RWPE2 (cell line): ENCODE data around the gene C1orf174.

ENCODE experiments used
- ATAC-seq: fragments of 200-7000 bp; cut with Tn5 transposase; 3 replicates; pipeline ENCODE4 v1.9.1; 2021; ENCODE audit warnings: low read depth
- DNase-seq: peaks from one replicate; pipeline ENCODE4 v3.0.0-alpha.2; 2020; ENCODE audit warnings: low spot score
- H3K27ac ChIP-seq: fragments of 450-650 bp; 2 replicates; pipeline ENCODE4 v1.5.1; 2017; ENCODE audit warnings: mild to moderate bottlenecking; ENCODE audit not compliant: poor library complexity, severe bottlenecking
- H3K27me3 ChIP-seq: fragments of 250-450 bp; sonication (Bioruptor Pico); 2 replicates; pipeline ENCODE4 v1.5.1; 2021; ENCODE audit warnings: mild to moderate bottlenecking, moderate library complexity; ENCODE audit not compliant: insufficient read depth, poor library complexity, severe bottlenecking
- H3K36me3 ChIP-seq: fragments of 250-450 bp; sonication (Bioruptor Pico); 2 replicates; pipeline ENCODE4 v1.5.1; 2020; ENCODE audit warnings: low read depth, mild to moderate bottlenecking, moderate library complexity
- H3K4me1 ChIP-seq: fragments of 250-450 bp; sonication (Bioruptor Pico); 2 replicates; pipeline ENCODE4 v1.5.1; 2021; ENCODE audit warnings: mild to moderate bottlenecking, moderate library complexity; ENCODE audit not compliant: insufficient read depth, poor library complexity, severe bottlenecking
- H3K4me3 ChIP-seq: fragments of 250-450 bp; sonication (Bioruptor Pico); 2 replicates; pipeline ENCODE4 v1.5.1; 2021; ENCODE audit warnings: mild to moderate bottlenecking, moderate library complexity; ENCODE audit not compliant: severe bottlenecking
- H3K9me3 ChIP-seq: fragments of 250-450 bp; sonication (Bioruptor Pico); 2 replicates; pipeline ENCODE4 v1.5.1; 2021; ENCODE audit warnings: mild to moderate bottlenecking, moderate library complexity; ENCODE audit not compliant: severe bottlenecking
- TF ChIP-seq, protein P1 (sequence below): fragments of 450-650 bp; IDR thresholded peaks from one replicate; pipeline ENCODE4 v1.5.1; 2017; ENCODE audit warnings: mild to moderate bottlenecking, moderate library complexity; ENCODE audit not compliant: poor library complexity, severe bottlenecking

The C1orf174 gene

DNA sequence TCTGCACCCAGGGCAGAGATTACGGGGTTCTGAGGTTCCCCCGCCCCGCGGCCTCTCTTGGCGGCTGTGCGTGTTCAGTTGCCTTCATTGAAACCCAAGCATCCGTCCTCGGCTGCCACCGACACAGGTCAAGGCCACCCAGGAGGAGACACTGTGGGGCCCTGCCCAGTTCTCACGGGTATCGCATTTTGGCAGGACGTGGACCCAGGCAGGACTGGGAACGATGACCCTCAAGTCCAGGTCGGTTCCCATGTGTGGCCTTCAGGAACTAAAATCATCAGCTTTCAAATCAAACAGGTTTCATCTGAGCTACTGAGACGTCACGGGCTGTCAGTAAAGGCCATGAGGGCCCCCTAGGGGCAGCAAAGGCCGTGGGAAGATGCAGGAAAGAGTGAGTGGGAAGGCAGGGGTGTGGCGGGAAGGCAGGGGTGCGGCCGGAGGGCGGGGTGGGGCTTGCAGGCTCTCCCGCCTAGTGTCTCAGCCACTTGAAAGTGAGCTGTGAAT is 7.0 kb upstream of the C1orf174 start:
- TF ChIP-seq, protein P1, sequence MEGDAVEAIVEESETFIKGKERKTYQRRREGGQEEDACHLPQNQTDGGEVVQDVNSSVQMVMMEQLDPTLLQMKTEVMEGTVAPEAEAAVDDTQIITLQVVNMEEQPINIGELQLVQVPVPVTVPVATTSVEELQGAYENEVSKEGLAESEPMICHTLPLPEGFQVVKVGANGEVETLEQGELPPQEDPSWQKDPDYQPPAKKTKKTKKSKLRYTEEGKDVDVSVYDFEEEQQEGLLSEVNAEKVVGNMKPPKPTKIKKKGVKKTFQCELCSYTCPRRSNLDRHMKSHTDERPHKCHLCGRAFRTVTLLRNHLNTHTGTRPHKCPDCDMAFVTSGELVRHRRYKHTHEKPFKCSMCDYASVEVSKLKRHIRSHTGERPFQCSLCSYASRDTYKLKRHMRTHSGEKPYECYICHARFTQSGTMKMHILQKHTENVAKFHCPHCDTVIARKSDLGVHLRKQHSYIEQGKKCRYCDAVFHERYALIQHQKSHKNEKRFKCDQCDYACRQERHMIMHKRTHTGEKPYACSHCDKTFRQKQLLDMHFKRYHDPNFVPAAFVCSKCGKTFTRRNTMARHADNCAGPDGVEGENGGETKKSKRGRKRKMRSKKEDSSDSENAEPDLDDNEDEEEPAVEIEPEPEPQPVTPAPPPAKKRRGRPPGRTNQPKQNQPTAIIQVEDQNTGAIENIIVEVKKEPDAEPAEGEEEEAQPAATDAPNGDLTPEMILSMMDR = no peak
- no peaks in the 10 kb centered on the region for H3K27me3 ChIP-seq
- H3K27ac ChIP-seq = no peak overlapping the region
- ATAC-seq = no peak
- DNase-seq = peak; percentile 39
- no peaks in the 10 kb centered on the region for H3K9me3 ChIP-seq
- H3K36me3 ChIP-seq = no peaks in the 10 kb centered on the region
- H3K4me1 ChIP-seq = no peaks in the 10 kb centered on the region
- no peak overlapping the region for H3K4me3 ChIP-seq

GRCh38 chr1:3906672-3907020 is 6.6 kb upstream of the C1orf174 start:
- no peak overlapping the region for H3K27ac ChIP-seq
- no peak for ATAC-seq
- no peak overlapping the region for H3K4me3 ChIP-seq
- H3K27me3 ChIP-seq = no peaks in the 10 kb centered on the region
- no peaks in the 10 kb centered on the region for H3K9me3 ChIP-seq
- TF ChIP-seq, protein P1 = no peak
- no peaks in the 10 kb centered on the region for H3K36me3 ChIP-seq
- no peaks in the 10 kb centered on the region for H3K4me1 ChIP-seq
- DNase-seq = peak; percentile 51

- no peaks in the 10 kb centered on the region for H3K4me1 ChIP-seq
- H3K27me3 ChIP-seq = no peaks in the 10 kb centered on the region
- H3K4me3 ChIP-seq = no peak overlapping the region
- H3K27ac ChIP-seq = no peak overlapping the region
- no peak for ATAC-seq
- H3K36me3 ChIP-seq = no peaks in the 10 kb centered on the region
- H3K9me3 ChIP-seq = no peaks in the 10 kb centered on the region
- TF ChIP-seq, protein P1 = no peak
- DNase-seq = peak; percentile 38
Measured at GRCh38 chr1:3905953-3906671, 6.0 kb upstream of the C1orf174 start.

DNA sequence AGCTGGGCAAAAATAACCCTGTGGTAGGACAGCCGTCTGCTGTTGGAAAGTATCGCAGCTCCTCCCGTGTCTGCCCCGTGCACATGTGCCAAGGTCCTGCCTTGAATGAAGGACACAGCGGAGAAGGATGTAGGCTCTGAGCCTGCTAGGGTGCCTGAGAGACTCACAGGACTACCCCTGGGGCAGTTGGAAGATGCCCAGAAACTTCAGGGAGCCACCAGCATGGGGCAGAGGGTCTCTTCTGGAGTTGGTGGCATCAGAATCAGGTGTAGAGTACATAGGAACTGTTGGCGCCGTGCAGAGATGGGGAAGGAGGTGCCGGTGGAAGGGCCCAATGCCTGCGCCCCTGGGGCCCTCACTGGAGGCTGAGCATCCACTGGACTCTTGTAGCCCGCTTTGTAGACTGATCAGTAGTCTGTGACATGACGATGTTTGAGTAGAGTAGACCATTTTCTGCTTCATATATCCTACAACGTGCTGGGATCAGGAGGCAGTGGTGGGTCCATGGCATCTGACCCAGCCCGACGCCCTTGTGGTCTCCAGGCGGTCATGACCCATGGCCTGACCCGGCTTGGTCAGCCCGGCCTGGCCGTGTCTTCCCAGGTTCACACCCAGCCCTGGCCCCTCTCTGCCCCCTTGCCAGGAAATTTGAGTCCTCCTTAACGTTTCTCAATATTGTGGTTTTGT is 5.3 kb upstream of the C1orf174 start:
- no peaks in the 10 kb centered on the region for H3K36me3 ChIP-seq
- no peak overlapping the region for H3K4me3 ChIP-seq
- H3K27ac ChIP-seq = no peak overlapping the region
- peak; percentile 40 for DNase-seq
- H3K27me3 ChIP-seq = no peaks in the 10 kb centered on the region
- TF ChIP-seq, protein P1 = no peak
- H3K9me3 ChIP-seq = no peaks in the 10 kb centered on the region
- no peak for ATAC-seq
- H3K4me1 ChIP-seq = no peaks in the 10 kb centered on the region

DNA sequence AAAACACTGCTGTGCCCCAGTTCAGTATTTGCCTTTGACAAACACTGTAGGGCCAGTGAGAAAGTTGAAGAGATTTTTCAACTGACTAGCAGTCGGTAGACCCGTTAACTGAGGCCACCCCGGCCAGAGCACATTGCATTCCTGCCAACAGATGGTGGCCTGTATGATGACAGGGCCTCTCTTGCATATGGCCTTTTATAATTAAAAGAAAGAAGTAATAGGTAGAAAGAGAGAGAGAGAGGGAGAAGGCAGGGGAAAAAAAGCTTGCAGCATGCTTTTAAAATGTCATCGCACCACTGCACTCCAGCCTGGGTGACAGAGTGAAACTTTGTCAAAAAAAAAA is 4.7 kb upstream of the C1orf174 start:
- Histone ChIP-seq H3K27ac (no peak overlapping the region), H3K27me3 (no peaks in the 10 kb centered on the region), H3K36me3 (no peaks in the 10 kb centered on the region), H3K9me3 (no peaks in the 10 kb centered on the region), H3K4me1 (no peaks in the 10 kb centered on the region), H3K4me3 (no peak overlapping the region)
- ATAC-seq (no peak), DNase-seq (peak; percentile 13)
- TF ChIP-seq, protein P1 = no peak
